Measurements from ENCODE around the gene C16orf86. TPM values are rescaled to one million over a fixed set of nuclear protein-coding genes. Genes with fewer than 3 reads are reported as not detected.

C16orf86 gene
- total RNA-seq, 1 donor from 2014 or later, result 0.82 TPM

- H3K4me3 Mint-ChIP-seq (ENCODE audit: unreplicated experiment), result no peak overlapping the region
- peaks cover 11% of the 10 kb centered on the region for H3K4me1 Mint-ChIP-seq (ENCODE audit: low read depth)
- no peaks in the 10 kb centered on the region for H3K36me3 Mint-ChIP-seq (ENCODE audit: low read depth)
- TF ChIP-seq CTCF (IDR thresholded peaks at IDR 0.05), result no peak
- no peak for DNase-seq (ENCODE audit: low spot score)
- no peak overlapping the region for H3K27ac Mint-ChIP-seq (ENCODE audit: unreplicated experiment)
- no peaks in the 10 kb centered on the region for H3K27me3 Mint-ChIP-seq (ENCODE audit: low read depth)
- H3K9me3 Mint-ChIP-seq (ENCODE audit: low read depth), result no peaks in the 10 kb centered on the region
These were observed 37.5 kb downstream of the C16orf86 start for GRCh38 chr16:67704110-67704509.

GRCh38 chr16:67707210-67707609 lies 40.6 kb downstream of the C16orf86 start:
- Mint-ChIP-seq H3K4me3 (ENCODE audit: unreplicated experiment) (no peak overlapping the region), H3K9me3 (ENCODE audit: low read depth) (no peaks in the 10 kb centered on the region), H3K27me3 (ENCODE audit: low read depth) (no peaks in the 10 kb centered on the region), H3K36me3 (ENCODE audit: low read depth) (peaks cover 2% of the 10 kb centered on the region), H3K27ac (ENCODE audit: unreplicated experiment) (no peak overlapping the region), H3K4me1 (ENCODE audit: low read depth) (peaks cover 11% of the 10 kb centered on the region)
- TF ChIP-seq CTCF (IDR thresholded peaks at IDR 0.05), result no peak
- no peak for DNase-seq (ENCODE audit: low spot score)

- DNase-seq (ENCODE audit: low spot score), result no peak
- Mint-ChIP-seq H3K27me3 (ENCODE audit: low read depth) (no peaks in the 10 kb centered on the region), H3K4me3 (ENCODE audit: unreplicated experiment) (no peak overlapping the region), H3K36me3 (ENCODE audit: low read depth) (peaks cover 2% of the 10 kb centered on the region), H3K27ac (ENCODE audit: unreplicated experiment) (no peak overlapping the region), H3K9me3 (ENCODE audit: low read depth) (no peaks in the 10 kb centered on the region), H3K4me1 (ENCODE audit: low read depth) (peaks cover 11% of the 10 kb centered on the region)
- TF ChIP-seq CTCF (IDR thresholded peaks at IDR 0.05), result no peak
These were observed 41.2 kb downstream of the C16orf86 start for GRCh38 chr16:67707790-67708189.

GRCh38 chr16:67708368-67708771 lies 41.8 kb downstream of the C16orf86 start:
- Mint-ChIP-seq H3K4me1 (ENCODE audit: low read depth) (peaks cover 9% of the 10 kb centered on the region), H3K4me3 (ENCODE audit: unreplicated experiment) (no peak overlapping the region), H3K27ac (ENCODE audit: unreplicated experiment) (no peak overlapping the region), H3K27me3 (ENCODE audit: low read depth) (no peaks in the 10 kb centered on the region), H3K9me3 (ENCODE audit: low read depth) (no peaks in the 10 kb centered on the region), H3K36me3 (ENCODE audit: low read depth) (peaks cover 2% of the 10 kb centered on the region)
- DNase-seq (ENCODE audit: low spot score), result no peak
- no peak for TF ChIP-seq CTCF (IDR thresholded peaks at IDR 0.05)

- Mint-ChIP-seq H3K36me3 (ENCODE audit: low read depth) (peaks cover 2% of the 10 kb centered on the region), H3K9me3 (ENCODE audit: low read depth) (no peaks in the 10 kb centered on the region), H3K27ac (ENCODE audit: unreplicated experiment) (no peak overlapping the region), H3K27me3 (ENCODE audit: low read depth) (no peaks in the 10 kb centered on the region), H3K4me1 (ENCODE audit: low read depth) (peaks cover 3% of the 10 kb centered on the region), H3K4me3 (ENCODE audit: unreplicated experiment) (no peak overlapping the region)
- no peak for TF ChIP-seq CTCF (IDR thresholded peaks at IDR 0.05)
- no peak for DNase-seq (ENCODE audit: low spot score)
These were observed 42.4 kb downstream of the C16orf86 start for GRCh38 chr16:67709050-67709449.

All from chondrocyte (in vitro differentiated cells).